ENCODE results near the gene SNRK. TPM values are rescaled to one million over a fixed set of nuclear protein-coding genes. Genes with fewer than 3 reads are reported as not detected.

SNRK gene
- total RNA-seq, 1 donor = 21.2 TPM

DNA sequence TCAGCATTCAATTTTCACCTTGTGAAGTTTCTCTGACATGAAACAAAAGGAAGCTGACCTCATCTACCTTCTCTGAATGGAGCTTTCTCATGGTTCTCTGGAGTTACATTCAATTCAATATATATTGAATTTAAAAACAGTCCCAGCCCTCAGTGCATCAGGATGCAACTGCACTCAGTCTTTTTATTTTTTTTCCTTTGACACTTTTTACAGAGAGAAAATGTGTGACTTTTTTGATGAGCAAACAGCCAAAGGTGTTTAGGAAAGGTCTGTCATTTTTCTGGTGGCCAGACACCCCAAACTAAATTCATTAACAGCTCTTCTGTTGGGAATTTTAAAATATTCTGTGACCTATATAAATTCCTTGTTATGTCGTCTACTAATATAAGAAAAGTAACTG, 19.3 kb upstream of the SNRK start:
- no peak overlapping the region for H3K4me3 ChIP-seq (ENCODE audit: low read depth, low read length)
- TF ChIP-seq, protein P1, sequence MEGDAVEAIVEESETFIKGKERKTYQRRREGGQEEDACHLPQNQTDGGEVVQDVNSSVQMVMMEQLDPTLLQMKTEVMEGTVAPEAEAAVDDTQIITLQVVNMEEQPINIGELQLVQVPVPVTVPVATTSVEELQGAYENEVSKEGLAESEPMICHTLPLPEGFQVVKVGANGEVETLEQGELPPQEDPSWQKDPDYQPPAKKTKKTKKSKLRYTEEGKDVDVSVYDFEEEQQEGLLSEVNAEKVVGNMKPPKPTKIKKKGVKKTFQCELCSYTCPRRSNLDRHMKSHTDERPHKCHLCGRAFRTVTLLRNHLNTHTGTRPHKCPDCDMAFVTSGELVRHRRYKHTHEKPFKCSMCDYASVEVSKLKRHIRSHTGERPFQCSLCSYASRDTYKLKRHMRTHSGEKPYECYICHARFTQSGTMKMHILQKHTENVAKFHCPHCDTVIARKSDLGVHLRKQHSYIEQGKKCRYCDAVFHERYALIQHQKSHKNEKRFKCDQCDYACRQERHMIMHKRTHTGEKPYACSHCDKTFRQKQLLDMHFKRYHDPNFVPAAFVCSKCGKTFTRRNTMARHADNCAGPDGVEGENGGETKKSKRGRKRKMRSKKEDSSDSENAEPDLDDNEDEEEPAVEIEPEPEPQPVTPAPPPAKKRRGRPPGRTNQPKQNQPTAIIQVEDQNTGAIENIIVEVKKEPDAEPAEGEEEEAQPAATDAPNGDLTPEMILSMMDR (IDR thresholded peaks at IDR 0.05; ENCODE audit: insufficient read depth, low read depth, low read length) = no peak
- DNase-seq (ENCODE audit: low read depth) = no peak

DNA sequence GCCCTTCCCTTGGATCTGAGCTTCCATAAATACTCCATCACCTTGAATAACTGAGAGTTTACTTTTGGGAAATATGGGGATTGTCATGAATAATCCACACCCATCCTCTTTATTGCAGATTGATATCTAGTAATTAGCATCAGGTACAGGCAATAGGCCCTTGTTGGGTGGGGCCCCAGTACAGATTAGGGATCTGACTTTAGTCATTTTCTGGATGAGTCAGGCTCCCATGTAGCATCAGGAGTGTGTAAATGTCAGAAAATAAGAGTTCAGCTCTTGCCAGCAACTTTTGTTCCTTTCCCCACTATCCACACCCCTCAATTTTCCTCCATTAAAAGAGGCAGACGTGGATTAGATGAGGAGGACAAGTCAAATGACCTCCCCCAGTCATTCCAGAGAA, 17.7 kb upstream of the SNRK start:
- no peak for DNase-seq (ENCODE audit: low read depth)
- TF ChIP-seq, protein P1 (IDR thresholded peaks at IDR 0.05; ENCODE audit: insufficient read depth, low read depth, low read length) = no peak

DNA sequence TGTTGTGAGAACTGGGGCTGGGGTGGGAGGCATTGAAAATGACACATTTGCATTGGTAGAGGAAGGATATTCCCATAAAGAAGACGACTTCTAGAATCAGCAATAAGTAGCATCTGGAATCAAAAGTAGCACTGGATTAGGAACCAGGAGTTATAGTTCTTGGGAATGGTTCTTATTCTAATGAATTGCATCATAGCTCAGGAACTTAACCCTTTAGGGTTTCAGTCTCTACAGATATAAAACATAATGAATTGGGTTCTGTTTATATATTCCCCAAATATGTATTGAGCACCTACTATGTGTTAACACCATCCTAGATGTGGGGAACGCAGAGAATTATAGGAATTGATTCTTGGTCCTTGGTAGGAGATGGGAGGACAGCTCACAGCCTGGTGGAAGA, 16.3 kb upstream of the SNRK start:
- DNase-seq (ENCODE audit: low read depth) = no peak
- H3K4me3 ChIP-seq (ENCODE audit: low read depth, low read length) = no peak overlapping the region
- TF ChIP-seq, protein P1 (IDR thresholded peaks at IDR 0.05; ENCODE audit: insufficient read depth, low read depth, low read length) = no peak

More for the DNA sequence above, 17.7 kb upstream of the SNRK start:
- no peak overlapping the region for H3K4me3 ChIP-seq (ENCODE audit: low read depth, low read length)

DNA sequence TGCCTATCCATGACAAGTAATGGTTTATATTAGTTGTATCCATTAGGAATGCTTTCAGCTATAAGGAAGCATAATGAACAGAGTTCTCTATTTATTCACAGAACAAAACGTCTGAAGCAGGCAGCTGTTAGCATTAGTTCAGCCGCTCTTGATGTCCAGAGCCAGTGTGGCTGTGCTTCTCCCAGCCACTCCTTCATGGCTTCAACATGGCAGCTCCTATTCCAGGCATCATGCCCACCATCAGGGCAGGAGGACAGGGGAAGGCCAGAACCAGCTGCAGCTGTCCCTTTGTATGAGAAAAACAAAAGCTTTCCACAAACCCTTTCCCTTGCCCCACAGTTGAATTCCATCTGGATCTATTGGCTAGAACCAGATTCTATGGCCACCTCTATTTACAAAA, 12.9 kb upstream of the SNRK start:
- DNase-seq (ENCODE audit: low read depth) = no peak
- H3K4me3 ChIP-seq (ENCODE audit: low read depth, low read length) = no peak overlapping the region
- TF ChIP-seq, protein P1 (IDR thresholded peaks at IDR 0.05; ENCODE audit: insufficient read depth, low read depth, low read length) = no peak

DNA sequence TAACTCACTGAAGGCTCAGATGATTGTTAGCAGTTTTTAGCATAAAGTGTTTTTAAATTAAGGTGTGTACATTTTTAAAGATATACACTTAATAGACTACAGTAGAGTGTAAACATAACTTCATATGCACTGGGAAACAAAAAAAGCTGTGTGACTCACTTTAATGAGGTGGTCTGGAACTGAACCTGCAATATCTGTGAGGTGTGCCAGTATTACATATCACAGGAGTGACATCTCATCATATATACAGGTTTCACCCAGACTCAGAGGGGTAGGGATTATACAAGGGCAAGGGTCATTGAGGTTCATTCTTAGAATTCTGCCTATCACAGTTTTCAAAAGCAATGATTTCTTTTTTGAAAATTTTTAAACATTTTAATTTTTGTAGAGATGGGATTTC, 7.3 kb upstream of the SNRK start:
- no peak overlapping the region for H3K4me3 ChIP-seq (ENCODE audit: low read depth, low read length)
- TF ChIP-seq, protein P1 (IDR thresholded peaks at IDR 0.05; ENCODE audit: insufficient read depth, low read depth, low read length) = no peak
- DNase-seq (ENCODE audit: low read depth) = no peak

DNA sequence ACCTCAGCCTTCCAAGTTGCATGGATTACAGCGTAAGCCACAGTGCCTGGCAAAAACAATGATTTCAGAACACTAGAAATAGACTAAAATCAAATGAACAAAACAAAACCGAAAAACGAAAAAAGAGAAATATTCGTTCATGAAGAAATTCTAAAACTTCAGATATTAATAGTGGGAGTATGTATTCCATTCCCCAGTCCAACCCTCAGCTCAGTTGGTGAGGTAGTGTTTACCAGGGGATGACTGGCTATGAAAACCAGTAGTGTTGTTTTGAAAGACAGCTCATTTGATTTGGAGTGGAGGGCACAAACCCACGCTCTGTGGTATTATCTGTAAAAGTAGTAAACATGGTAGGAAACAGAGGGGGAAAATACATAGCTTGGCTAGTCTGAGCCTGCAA, 6.8 kb upstream of the SNRK start:
- H3K4me3 ChIP-seq (ENCODE audit: low read depth, low read length) = no peak overlapping the region
- no peak for DNase-seq (ENCODE audit: low read depth)
- TF ChIP-seq, protein P1 (IDR thresholded peaks at IDR 0.05; ENCODE audit: insufficient read depth, low read depth, low read length) = no peak

DNA sequence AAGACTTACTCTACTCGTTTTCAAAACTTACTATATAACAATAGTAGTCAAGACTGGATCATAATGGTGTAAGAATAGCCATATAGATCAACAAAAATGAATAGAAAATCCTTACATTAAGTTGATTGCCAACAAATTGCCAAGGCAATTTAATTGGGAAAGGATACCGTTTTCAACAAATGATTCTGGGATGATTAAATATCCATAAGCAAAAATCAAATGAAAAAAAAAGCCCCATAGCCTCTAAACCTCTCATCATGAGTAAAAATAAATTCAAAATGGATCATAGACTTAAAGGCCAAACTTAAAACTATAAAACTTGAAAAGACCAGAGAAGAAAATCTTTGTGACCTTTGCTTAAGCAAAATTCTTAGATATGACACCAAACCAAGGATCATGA, 5.3 kb upstream of the SNRK start:
- TF ChIP-seq, protein P1 (IDR thresholded peaks at IDR 0.05; ENCODE audit: insufficient read depth, low read depth, low read length) = no peak
- H3K4me3 ChIP-seq (ENCODE audit: low read depth, low read length) = no peak overlapping the region
- no peak for DNase-seq (ENCODE audit: low read depth)
